ENCODE data around the gene SLC22A5.

DNA sequence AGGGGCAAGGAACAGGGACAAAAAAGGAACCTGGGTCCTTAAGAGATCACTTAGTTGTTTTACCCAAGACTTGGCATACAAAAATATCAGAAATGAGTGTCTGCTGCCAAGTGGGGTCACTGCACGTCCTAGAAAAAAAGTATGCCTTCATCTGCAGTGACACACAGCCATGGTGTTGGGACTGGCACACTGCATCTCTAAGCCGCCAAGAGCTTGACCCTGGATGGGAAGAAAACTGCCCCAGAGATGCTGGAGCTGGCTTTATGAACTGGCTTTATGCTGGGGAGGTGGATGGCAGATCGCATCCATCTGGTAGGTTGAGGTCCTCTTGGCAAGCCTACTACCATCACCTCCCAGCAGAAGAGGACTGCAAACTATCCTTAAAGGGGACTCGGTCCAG lies 69.4 kb downstream of the SLC22A5 start:
- TF ChIP-seq BHLHE40 (IDR thresholded peaks at IDR 0.05; ENCODE audit: borderline replicate concordance in 1 of 2, low read depth in 2 of 2, low read length in 1 of 2) (no peak), POLR2A (IDR thresholded peaks at IDR 0.05; ENCODE audit: low read depth, low read length) (no peak), ETV6 (conservative IDR thresholded peaks at IDR 0.05 in 1 of 2, IDR thresholded peaks at IDR 0.05 in 1 of 2; ENCODE audit: borderline replicate concordance in 1 of 2, low read depth in 1 of 2) (no peak), ZNF622 (IDR thresholded peaks at IDR 0.05) (no peak)
- TF ChIP-seq, protein P1, sequence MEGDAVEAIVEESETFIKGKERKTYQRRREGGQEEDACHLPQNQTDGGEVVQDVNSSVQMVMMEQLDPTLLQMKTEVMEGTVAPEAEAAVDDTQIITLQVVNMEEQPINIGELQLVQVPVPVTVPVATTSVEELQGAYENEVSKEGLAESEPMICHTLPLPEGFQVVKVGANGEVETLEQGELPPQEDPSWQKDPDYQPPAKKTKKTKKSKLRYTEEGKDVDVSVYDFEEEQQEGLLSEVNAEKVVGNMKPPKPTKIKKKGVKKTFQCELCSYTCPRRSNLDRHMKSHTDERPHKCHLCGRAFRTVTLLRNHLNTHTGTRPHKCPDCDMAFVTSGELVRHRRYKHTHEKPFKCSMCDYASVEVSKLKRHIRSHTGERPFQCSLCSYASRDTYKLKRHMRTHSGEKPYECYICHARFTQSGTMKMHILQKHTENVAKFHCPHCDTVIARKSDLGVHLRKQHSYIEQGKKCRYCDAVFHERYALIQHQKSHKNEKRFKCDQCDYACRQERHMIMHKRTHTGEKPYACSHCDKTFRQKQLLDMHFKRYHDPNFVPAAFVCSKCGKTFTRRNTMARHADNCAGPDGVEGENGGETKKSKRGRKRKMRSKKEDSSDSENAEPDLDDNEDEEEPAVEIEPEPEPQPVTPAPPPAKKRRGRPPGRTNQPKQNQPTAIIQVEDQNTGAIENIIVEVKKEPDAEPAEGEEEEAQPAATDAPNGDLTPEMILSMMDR (IDR thresholded peaks at IDR 0.05 in 2 of 3, conservative IDR thresholded peaks at IDR 0.05 in 1 of 3; ENCODE audit: control insufficient read depth in 2 of 3, extremely low read depth in 1 of 3, insufficient read depth in 1 of 3, low read depth in 3 of 3, low read length in 3 of 3), result no peak

Measured in GM12878 (cell line).